HG03045 (cell line): ENCODE measurements around the gene REXO5.
"Not testable (repeated sequence)": the region's sequence is repeated elsewhere in the genome, so short reads cannot be mapped to it uniquely, and the experiment has no call there.

Experiments used
- ATAC-seq: cut with Tn5 transposase; IDR thresholded peaks from one replicate; pipeline ENCODE4 v1.9.1; 2021; ENCODE audit warnings: mild to moderate bottlenecking, moderate library complexity; ENCODE audit not compliant: unreplicated experiment

REXO5 gene, protein sequence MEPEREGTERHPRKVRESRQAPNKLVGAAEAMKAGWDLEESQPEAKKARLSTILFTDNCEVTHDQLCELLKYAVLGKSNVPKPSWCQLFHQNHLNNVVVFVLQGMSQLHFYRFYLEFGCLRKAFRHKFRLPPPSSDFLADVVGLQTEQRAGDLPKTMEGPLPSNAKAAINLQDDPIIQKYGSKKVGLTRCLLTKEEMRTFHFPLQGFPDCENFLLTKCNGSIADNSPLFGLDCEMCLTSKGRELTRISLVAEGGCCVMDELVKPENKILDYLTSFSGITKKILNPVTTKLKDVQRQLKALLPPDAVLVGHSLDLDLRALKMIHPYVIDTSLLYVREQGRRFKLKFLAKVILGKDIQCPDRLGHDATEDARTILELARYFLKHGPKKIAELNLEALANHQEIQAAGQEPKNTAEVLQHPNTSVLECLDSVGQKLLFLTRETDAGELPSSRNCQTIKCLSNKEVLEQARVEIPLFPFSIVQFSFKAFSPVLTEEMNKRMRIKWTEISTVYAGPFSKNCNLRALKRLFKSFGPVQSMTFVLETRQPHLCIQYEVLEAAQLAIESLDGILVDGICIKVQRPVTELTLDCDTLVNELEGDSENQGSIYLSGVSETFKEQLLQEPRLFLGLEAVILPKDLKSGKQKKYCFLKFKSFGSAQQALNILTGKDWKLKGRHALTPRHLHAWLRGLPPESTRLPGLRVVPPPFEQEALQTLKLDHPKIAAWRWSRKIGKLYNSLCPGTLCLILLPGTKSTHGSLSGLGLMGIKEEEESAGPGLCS

DNA sequence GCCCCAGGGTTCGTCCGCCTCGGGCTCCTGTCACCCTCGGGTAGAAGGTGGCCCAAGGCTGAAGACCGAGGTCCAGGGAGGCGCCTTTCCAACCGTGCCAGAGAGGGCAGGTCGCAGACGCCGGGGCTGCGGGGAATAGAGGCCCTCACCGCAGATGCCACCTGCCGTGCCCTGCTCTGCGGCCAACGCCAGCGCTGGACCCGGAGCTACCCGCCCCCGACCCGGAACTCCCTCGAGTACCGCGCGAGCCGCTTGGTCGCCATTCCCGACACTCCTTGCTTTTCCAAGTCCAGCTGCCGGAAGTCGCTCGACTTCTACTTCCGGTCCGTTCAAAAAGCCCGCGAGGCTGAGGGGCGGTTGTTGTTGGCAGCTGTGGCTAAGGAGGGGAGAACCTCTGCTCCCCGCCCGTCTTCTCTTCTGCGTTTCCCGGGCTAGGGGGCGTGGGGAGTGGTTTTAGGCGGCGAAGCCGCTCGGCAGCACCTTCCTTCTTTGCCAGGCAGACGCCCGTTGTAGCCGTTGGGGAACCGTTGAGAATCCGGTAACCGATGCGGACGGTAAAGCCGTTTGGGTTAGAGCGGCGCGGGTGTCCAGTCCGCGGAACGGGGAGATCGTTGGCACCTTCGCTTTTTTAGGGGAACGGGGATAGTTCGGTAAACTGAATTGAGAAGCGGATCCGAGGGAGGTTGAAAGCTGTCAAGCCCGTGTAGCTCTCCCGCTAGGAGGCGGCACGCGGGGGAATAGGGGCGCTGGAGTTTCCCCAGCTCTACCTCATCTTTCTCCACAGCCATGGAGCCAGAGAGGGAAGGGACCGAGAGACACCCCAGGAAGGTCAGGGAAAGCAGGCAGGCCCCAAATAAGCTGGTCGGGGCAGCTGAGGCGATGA is at the start of gene REXO5, which contains the start of gene ERI2:
Gene REXO5, plus strand, starts transcription at position 360 of the 883 bp plus-strand sequence. Its CDS starts 427 bp downstream, at position 787.
Gene ERI2, minus strand, starts transcription at position 305 of the 883 bp plus-strand sequence. Its CDS starts 42 bp downstream, at position 263.
- ATAC-seq, result peak; percentile 84

DNA sequence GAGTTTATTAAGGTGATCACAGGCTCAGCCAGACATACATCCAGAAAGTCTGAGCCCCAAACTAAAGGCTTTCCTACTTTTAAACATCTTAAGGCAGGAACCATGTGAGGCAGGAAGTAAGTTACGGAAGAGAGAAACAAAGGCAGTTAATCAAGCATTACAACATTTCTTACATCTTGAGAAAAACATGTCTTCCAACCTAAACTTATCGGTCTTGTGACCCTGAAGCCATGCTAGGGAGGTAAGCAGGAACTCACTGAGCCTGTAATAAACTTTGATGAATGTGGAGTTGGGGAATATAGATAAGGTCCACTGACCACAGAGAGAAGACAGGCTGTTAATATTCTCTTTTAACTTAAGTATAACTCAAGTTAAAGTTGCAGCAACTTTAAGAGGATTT is 46.0 kb upstream of the REXO5 start:
- ATAC-seq, result no peak

DNA sequence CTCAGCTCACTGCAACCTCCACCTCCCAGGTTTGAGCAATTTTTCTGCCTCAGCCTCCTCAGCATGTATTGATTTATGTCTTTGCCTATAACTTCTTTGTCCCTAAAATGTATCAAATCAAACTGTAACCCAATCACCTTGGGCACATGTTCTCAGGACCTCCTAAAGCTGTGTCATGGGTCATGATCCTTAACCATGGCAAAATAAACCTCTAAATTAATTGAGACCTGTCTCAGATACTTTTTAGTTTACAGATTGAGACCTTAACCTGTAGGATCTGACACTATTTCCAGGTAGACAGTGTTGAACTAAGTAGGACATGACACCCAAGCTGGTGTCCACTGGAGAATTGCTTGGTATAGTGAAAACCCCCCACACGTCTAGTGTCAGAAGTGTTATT is 45.2 kb upstream of the REXO5 start:
- no peak for ATAC-seq

DNA sequence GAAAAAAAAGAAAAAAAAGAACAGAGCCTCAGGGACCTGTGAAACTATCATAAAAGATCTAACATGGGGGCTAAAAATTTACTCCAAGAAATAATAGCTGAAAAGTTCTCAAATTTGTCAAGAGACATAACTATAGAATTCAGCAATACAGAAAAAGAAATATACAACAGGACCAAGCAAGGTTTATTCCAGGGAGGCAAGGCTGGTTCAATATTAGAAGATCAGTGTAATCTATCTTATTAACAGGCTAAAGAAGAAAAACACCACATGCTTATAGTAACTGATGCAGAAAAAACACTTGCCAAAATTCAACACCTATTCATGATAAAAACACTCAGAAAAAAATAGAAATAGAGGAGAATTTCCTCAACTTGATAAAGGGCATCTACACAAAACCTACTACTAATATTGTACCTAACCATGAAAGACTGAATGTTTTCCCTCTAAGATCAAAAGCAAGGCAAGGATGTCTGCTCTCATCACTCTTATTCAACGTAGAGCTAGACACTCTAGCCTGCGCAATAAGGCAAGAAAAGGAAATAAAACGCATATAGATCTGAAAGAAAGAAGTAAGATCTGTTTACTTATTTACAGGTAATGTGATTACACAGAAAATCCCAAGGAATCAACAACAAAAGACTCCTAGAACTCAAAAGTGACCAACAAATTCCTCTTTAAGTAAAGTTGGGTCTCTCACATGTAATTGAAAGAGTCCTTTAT is 43.8 kb upstream of the REXO5 start:
- ATAC-seq, result no peak

DNA sequence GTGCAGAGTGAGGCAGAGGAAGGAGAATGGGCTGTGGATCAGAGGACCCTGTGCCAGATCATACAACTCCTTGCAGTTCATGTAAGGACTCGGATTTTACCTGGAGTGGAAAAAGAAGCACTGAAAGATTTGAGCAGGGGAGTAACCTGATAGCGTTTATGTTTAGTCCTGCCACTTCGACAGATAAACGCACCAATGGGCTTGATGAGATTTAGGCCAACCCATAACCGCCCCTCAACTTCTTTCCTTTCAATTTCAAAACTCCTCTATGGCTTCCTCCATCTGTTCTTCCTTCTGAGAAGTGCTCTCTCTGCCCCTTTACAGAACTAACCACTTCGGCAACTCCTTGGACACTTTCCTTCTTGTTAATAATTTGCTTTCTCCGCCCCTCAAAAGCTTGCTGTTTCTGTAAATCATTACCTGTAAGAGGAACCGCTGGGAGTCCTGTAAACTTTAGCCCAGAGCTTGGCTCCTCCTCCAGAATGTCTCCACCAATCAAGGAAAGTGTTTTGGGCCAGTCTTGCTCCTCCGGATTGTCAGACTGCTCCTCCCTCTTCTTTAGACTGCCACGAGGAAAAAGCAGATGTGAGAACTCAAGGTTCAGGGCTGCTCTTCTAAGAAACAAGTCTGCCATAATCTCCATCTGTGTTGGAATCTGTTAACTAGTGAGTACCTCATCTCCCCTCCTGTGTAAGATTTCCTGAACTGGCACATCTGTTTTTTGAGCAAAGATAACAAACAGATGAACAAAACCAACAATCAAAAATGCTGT is 42.7 kb upstream of the REXO5 start, which contains the start of gene ACSM3:
Gene ACSM3, plus strand, starts transcription at position 554 of the 772 bp plus-strand sequence. CDS start 6,021 bp downstream, outside the sequence.
- ATAC-seq, result peak; percentile 99

DNA sequence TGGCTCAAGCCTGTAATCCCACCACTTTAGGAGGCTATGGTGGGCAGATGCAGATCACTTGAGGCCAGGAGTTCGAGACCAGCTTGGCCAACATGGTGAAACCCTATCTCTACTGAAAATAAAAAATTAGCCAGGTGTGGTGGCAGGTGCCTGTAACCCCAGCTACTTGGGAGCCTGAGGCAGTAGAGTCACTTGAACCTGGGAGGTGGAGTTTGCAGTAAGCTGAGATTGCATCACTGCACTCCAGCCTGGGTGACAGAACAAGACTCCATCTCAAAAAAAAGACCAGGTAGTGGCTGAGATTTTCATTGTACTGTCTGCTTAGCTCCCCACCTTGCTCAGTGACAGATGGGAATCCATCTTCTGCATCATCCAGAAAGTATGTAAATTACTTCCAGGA is 41.9 kb upstream of the REXO5 start:
- ATAC-seq, result not testable (repeated sequence)

DNA sequence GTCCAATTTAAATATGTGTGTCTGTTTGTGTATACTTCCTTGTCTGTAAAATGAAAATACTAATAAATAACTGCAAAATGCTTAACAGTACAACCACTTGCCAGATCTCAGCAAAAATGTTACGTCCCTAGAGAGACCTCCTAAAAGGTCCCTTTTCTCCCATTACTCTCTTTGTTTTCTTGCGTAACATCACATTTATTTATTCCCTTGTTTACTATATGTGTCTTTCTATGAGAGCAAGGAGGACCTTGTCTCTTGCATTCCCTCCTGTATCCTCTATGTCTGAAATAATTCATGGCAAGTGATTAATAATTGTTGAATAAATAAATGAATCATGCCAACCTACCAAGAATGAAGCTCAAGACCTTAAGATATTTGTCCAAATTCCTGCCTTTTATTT is 40.6 kb upstream of the REXO5 start:
- no peak for ATAC-seq

DNA sequence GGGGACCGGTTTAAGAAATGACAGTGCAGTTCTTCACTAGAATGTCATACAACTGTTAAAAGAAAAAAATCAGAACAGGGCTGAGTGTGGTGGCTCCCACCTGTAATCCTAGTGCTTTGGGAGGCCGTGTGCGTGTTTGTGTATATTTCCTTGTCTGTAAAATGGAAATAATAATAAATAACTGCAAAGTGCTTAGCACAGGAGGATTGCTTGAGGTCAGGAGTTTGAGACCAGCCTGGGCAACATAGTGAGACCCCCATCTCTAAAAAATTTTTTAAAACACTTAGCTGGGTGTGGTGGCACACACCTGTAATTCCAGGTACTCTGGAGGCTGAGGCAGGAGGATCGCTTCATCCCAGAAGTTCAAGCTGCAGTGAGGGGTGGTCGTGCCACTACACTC is 40.0 kb upstream of the REXO5 start:
- no peak for ATAC-seq

DNA sequence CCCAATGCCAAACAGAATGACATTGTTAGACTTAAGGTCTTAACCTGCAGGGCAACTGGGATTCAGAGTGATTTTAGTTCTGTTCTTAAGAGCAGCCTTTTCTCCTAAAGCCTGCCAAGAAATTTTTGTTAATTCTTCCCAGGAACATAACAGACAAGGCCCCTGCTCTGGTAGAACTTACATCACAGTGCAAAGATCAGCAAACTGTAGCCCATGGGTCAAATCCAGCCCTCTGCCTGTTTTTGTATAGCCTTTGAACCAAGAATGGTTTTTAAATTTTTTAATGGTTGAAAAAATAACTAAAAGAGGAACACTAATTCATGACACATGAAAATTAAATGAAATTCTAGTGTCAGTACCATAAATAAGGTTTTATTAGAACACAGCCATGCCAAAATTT is 38.8 kb upstream of the REXO5 start:
- no peak for ATAC-seq

DNA sequence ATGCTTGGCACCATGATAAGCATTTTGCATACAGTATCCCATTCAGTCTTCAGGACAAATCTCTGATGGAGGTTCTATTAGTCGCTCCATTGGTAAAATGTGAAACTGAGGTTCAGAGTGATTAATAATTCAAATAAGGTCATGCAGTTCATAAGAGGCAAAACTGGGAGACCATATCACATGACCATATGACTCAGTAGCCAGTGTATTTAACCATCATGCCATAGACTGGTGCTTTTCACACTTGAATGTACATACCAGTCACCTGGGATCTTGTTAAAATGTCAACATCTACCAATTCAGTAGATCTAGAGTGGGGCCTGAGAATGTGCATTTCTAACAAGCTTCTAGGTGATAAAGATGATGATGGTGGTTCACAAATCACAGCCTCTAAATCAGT is 38.2 kb upstream of the REXO5 start:
- ATAC-seq, result no peak

DNA sequence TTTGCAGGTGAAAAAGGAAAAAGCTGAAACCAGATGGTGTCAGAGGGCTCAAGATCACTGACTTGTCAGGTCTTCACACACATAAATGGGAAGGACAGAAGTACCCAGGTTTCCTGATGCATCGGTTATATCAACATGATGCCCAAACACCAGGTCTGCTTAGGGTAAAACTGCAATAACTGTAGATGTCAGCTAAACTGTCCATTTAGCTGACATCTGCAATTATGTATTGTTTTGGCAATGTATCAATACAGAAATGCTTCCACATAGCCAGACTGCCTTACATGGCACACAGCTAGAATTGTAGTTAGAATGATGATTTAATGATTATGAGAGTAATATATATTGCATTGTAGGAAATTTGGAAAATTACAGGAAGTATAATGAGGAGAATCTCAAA is 37.5 kb upstream of the REXO5 start:
- ATAC-seq, result no peak

DNA sequence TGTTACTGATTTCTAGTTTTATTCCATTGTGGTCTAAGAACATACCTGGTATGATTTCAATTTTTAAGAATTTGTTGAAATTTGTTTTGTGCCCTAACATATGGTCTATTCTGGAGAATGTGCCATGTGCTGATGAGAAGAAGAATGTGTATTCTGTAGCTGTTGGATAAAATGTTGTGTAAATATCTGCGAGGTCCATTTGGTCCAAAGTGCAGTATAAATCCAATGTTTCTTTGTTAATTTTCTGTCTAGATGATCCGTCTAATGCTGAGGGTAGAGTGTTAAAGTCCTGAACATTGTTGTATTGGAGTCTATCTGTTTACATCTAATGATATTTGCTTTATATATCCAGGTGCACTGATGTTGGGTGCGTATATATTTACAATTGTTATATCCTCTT is 32.6 kb upstream of the REXO5 start:
- no peak for ATAC-seq

DNA sequence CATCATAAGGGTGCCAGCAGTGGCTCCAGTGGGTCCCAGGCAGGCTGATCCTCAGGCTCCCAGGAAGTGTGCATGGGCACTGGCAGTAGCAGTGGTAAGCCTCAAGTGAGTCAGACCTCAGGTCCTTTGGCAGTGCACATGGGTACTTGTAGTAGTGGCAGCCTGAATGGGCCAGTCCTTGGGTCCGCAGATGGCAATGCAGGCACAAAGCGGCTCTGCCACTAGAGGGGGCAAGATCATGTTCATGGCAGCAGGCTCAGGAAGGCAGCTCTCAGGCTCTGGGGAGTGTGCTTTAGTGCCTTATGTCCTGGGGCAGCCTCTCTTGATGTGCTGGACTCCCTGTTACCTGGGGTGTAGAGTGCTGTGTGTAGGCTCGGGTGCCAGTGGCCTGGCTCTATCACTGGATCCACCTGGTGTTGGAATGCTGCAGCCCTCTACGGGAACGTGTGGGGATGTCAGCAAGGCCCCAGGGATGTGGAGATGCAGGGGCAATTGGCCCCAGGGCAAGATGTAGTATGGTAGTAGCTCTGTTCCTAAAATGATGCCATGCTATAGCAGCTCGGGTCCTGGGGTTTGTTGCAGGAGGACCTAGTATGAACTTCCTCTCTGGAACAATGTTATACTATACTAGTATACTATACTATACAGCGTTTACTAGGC is 31.5 kb upstream of the REXO5 start:
- ATAC-seq, result no peak

DNA sequence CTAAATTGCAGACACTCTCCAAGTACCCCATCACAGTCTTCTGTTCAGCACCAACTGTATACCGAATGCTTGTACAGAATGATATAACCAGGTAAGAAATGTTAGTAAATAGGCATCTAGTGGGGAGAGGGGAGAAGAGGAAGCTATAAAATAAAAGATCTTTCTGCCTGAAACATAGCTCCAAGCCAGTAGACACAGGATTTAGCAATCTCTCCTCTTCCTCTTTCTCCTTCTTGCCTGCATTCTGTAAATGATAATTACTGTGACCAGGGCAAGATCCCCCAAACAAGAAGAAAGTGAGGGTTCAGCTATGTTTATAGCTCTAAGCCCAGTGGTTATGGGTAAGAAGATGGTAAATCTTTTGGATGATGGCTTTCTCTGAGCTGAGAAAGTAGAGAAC is 24.6 kb upstream of the REXO5 start:
- no peak for ATAC-seq

DNA sequence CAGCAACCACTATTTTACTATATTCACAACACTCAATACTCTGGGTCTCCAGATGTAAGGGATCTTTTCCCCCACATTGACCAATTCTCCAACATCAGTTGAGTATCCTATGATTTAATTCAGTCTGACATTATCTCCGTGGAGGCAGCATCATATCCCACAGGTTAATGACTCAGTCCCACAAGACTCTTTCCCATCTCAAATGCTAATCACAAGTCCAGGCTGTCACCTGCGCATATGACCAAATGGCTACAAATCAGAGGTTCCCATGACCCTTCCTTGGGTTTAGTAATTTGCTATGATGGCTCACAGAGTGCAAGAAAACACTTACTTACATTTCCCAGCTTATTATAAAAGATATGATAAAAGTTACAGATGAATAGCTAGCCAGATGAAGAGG is 23.9 kb upstream of the REXO5 start:
- ATAC-seq, result no peak

DNA sequence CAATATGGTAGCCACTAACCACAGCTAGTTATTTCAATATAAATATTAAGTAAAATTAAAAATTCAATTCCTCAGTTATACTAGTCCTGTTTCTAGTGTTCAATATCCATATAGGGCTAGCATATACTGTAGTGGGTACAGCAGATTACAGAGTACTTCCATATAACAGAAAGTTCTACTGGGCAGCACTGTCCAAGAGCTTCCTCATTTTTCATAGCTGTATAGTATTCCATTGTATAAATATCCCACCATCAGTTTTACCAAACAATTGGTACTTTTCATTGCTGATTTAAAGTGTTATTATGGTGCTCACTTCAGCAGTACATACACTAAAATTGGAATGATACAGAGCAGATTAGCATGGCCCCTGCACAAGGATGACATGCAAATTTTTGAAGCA is 22.1 kb upstream of the REXO5 start:
- no peak for ATAC-seq

DNA sequence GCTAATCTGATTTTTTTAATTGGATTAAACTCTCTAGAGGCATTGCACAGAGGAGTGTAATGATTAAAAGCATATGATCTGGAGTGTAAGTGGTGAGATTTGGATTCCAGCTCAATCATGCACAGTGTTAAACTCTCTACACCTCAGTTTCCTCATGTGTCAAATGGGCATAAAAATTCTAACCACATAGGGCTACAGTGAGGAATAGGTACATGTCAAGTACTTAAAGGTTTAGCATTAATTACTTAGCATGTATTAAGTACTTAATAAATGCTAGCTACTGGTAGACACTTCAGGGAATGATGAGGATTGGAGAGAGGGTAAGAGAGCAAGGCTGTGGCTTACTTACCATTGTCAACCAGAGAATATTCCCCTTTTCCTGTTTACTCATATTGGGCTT is 17.2 kb upstream of the REXO5 start:
- no peak for ATAC-seq

DNA sequence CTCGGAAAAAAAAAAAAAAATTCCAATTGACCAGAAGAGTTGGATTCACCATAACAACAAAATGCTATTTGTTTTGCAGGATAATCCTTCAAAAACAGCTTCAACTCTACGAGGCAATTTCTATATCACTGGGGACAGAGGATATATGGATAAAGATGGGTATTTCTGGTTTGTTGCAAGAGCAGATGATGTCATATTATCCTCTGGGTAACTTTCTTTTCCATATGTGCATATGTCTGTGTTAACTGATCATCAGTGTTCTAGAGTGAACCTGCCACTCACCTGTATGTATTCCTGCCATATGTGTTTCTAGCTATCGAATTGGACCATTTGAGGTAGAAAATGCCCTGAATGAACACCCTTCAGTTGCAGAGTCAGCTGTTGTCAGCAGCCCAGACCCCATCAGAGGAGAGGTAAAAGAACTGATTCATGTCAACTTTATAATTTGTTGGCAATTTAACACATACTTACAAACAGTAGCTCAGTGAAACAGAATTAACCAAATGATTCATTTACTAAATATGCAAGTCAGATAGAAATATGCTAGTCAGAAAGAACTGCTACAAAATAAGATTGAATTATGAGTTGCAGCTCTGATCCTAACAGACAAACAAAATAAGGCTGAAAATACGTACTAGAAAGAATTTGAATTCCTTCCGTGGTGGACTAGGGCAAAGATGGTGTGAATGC is 14.3 kb upstream of the REXO5 start:
- ATAC-seq, result no peak
